Esophagus squamous epithelium (tissue), 5 donors: ENCODE data around the gene LAMA1. TPM values are rescaled to one million over a fixed set of nuclear protein-coding genes. Genes with fewer than 3 reads are reported as not detected.
A peak's percentile ranks its signal among the peaks of the same experiment; 100 is the strongest.

Experiments
- DNase-seq: peaks from one replicate; lab custom pipeline; 2025; lab: John Stamatoyannopoulos, UW
- H3K27ac ChIP-seq, 4 donors: fragments of 200-600 bp; sonication (generic); one replicate each; pipeline ENCODE4 v1.5.1; 2016 to 2019; ENCODE audit warnings: mild to moderate bottlenecking in 1 of 4
- H3K27me3 ChIP-seq, 4 donors: fragments of 200-600 bp; sonication (generic); 1 replicate in 3 of 4; 2 replicates in 1 of 4; pipeline versions ENCODE4 v1.5.1 to v1.6.0; 2017 to 2021; ENCODE audit warnings: antibody characterized with exemption in 1 of 4
- H3K36me3 ChIP-seq, 3 donors: fragments of 200-600 bp; sonication (generic); one replicate each; pipeline ENCODE4 v1.5.1; 2016 to 2019
- H3K4me1 ChIP-seq, 3 donors: fragments of 200-600 bp; sonication (generic); one replicate each; pipeline ENCODE4 v1.5.1; 2017 to 2019
- H3K4me3 ChIP-seq, 4 donors: fragments of 200-600 bp; sonication (generic); 1 replicate in 3 of 4; 2 replicates in 1 of 4; pipeline ENCODE4 v1.5.1; 2016 to 2019; ENCODE audit warnings: mild to moderate bottlenecking in 2 of 4, moderate library complexity in 1 of 4
- H3K9me3 ChIP-seq, 3 donors: fragments of 200-600 bp; sonication (generic); one replicate each; pipeline ENCODE4 v1.5.1; 2016 to 2019
- CTCF ChIP-seq, 6 experiments: fragments of 450-650 bp in 4 of 6; fragments of 200-600 bp in 2 of 6; sonication (generic) in 2 of 6; IDR thresholded peaks; one replicate each; pipeline ENCODE4 v1.5.1; 2016 to 2019; ENCODE audit warnings: antibody characterized with exemption in 6 of 6, mild to moderate bottlenecking in 4 of 6, moderate library complexity in 4 of 6
- POLR2A ChIP-seq, 4 donors: fragments of 450-650 bp; IDR thresholded peaks; one replicate each; pipeline ENCODE4 v1.6.1; 2017; ENCODE audit warnings: antibody characterized with exemption in 4 of 4, mild to moderate bottlenecking in 4 of 4, moderate library complexity in 3 of 4
- WGBS, 2 donors: methylation state at CpG; one replicate each; pipeline ENCODE4 v1.1.5; 2018; 5-methylcytosine and 5-hydroxymethylcytosine counted together
- intact Hi-C: fragments of 100-400 bp; cut with DNase I; formaldehyde crosslinking; loops from one replicate; pipeline ENCODE4 v1.15.0; 2022
- total RNA-seq, 4 donors: library from RNA; depleted of rRNA; stranded (reverse); fragments of >200 nt; gene quantifications; one replicate each; pipeline ENCODE4 v1.1.0, GENCODE V29; 2016
- donor health status: DM: yes; HTN: yes; CAD: no.

LAMA1 gene
- total RNA-seq, 4 donors from 2014 or later = 0.08 to 2.7 (median 1.6) TPM

DNA sequence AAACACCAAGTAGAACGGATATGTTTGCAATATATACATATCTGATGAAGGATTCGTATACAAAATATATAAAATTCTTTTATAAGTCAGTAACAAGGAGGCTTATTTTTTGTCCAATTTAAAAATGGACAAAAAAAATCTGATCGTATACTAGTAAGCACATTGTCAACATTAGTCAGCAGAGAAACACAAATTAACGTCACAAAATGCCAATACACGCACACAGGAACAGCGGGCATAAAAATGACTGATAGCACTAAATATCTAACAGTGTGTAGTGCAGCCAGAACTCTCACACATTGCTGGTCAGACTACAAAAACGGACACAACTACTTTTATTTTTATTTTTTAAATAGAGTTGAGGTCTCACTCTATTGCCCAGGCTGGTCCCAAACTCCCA, 69.5 kb downstream of the LAMA1 start:
- Histone ChIP-seq H3K27me3 (no peaks in the 10 kb centered on the region), H3K9me3 (no peaks in the 10 kb centered on the region), H3K4me1 (no peaks in the 10 kb centered on the region), H3K27ac (no peak overlapping the region), H3K4me3 (no peak overlapping the region), H3K36me3 (no peaks in the 10 kb centered on the region)
- intact Hi-C loops = no loop called here
- 79 to 83% methylated on average over 7 of the region's 7 CpGs for WGBS, 2 donors
- DNase-seq = no peak
- no peak for TF ChIP-seq POLR2A (IDR thresholded peaks at IDR 0.05)
- TF ChIP-seq CTCF (IDR thresholded peaks at IDR 0.05) = no peak

- intact Hi-C loops = no loop called here
- Histone ChIP-seq H3K27me3 (no peaks in the 10 kb centered on the region), H3K27ac (no peak overlapping the region), H3K36me3 (no peaks in the 10 kb centered on the region), H3K9me3 (no peaks in the 10 kb centered on the region), H3K4me3 (no peak overlapping the region), H3K4me1 (no peaks in the 10 kb centered on the region)
- WGBS, 2 donors = 30 to 42% methylated on average over 1 of the region's 1 CpG
- no peak for TF ChIP-seq POLR2A (IDR thresholded peaks at IDR 0.05)
- TF ChIP-seq CTCF (IDR thresholded peaks at IDR 0.05) = no peak
- no peak for DNase-seq
Measured at GRCh38 chr18:7047336-7047735, 70.3 kb downstream of the LAMA1 start.

DNA sequence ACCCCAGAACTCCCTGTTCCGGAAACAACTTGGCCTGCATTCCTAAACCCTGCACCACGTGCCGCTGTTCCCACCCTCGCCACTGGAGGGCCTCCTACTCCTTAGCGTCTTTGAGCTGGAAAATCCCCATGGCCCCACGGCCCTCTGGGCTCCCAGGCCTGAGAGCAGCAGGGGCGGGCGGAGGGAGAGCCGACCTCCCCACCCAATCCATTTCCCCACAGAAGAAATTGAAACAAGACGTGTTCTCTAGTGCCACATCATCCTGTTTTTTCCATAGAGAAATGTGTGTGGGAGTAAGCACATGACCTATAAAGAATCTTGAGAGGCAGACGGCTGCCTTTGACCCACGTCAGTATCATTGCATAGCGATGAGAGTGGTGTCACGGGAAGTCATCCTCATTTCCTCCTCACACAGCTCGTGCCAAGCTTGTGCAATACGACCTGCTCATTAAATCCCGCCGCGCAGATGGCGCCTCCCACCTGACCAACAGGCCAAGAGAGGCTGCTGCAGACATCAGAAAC, 79.2 kb downstream of the LAMA1 start:
- Histone ChIP-seq H3K36me3 (no peaks in the 10 kb centered on the region), H3K4me3 (peak overlapping the region in 2 of 4 donors; percentile 1 to 39), H3K9me3 (no peaks in the 10 kb centered on the region), H3K27ac (peak overlapping the region in 2 of 4 donors; percentile 26 to 78), H3K27me3 (no peaks in the 10 kb centered on the region), H3K4me1 (no peaks in the 10 kb centered on the region)
- WGBS, 2 donors = 21 to 44% methylated on average over 11 to 17 of the region's 20 CpGs
- no peak for DNase-seq
- intact Hi-C loops = loop anchor here (5.0 kb wide), 1 partner anchor 139 kb away; no protein-coding TSS in a partner anchor
- TF ChIP-seq POLR2A (IDR thresholded peaks at IDR 0.05) (no peak), CTCF (IDR thresholded peaks at IDR 0.05) (peak in 5 of 6 experiments; percentile 28 to 75 (median 54))

DNA sequence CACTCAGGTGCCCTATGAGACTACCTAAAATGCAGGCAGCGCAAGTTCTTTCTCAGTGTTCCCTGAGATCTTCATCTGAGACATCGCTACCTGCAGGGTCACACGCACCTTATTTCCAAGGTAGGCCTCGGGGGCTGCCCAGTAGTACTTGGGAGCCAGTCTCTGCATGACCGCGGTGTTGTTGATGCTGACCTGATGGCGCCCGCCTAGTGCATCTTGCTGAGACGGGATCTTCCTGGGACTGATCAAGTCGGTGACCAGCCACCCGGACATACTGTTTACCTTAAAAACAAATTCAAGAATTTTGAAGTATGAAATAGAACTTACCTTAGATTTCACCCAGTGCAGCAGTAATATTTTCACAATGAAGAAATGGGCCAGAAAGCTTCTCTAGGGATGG, 80.1 kb downstream of the LAMA1 start:
- H3K4me1 ChIP-seq = no peaks in the 10 kb centered on the region
- TF ChIP-seq CTCF (IDR thresholded peaks at IDR 0.05) (no peak), POLR2A (IDR thresholded peaks at IDR 0.05) (no peak)
- intact Hi-C loops = loop anchor here (5.0 kb wide), 1 partner anchor 140 kb away; no protein-coding TSS in a partner anchor
- WGBS, 2 donors = 87 to 93% methylated on average over 6 to 11 of the region's 11 CpGs
- no peak overlapping the region for H3K27ac ChIP-seq
- H3K9me3 ChIP-seq = no peaks in the 10 kb centered on the region
- H3K27me3 ChIP-seq = no peaks in the 10 kb centered on the region
- H3K4me3 ChIP-seq = no peak overlapping the region
- H3K36me3 ChIP-seq = no peaks in the 10 kb centered on the region
- no peak for DNase-seq

DNA sequence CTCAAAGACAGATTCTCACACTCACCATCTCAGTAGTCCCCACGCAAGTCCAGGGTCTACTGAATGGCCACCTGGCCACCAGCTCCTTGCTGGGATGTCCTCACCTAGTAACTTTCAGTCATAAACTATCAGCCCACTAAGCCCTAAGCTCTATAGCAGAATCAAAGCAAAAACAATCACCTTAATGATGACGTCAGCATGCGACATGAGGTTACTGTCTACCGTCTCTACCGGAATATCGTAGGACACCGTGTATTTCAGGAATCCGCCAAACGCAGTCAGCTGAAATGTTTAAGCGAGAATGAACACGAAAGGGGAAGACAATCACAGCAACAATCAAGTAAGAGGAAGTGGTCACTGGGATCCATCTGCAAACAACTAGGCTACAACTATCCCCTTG, 81.8 kb downstream of the LAMA1 start:
- Histone ChIP-seq H3K27me3 (no peaks in the 10 kb centered on the region), H3K36me3 (no peaks in the 10 kb centered on the region), H3K4me3 (no peak overlapping the region), H3K9me3 (no peaks in the 10 kb centered on the region), H3K27ac (no peak overlapping the region), H3K4me1 (no peaks in the 10 kb centered on the region)
- TF ChIP-seq CTCF (IDR thresholded peaks at IDR 0.05) (no peak), POLR2A (IDR thresholded peaks at IDR 0.05) (no peak)
- WGBS, 2 donors = 93 to 97% methylated on average over 10 to 11 of the region's 11 CpGs
- no peak for DNase-seq
- intact Hi-C loops = loop anchor here (5.0 kb wide), 1 partner anchor 141 kb away; no protein-coding TSS in a partner anchor
